GM13976 (cell line): ENCODE results near the gene PNPO.
"Not testable (repeated sequence)": the region's sequence is repeated elsewhere in the genome, so short reads cannot be mapped to it uniquely, and the experiment has no call there.

Source experiments
- DNase-seq: peaks from one replicate; pipeline ENCODE4 v3.0.0; 2012; ENCODE audit warnings: low spot score
- CTCF ChIP-seq: IDR thresholded peaks from 2 replicates; pipeline ENCODE4 v1.5.1; 2012; ENCODE audit warnings: borderline replicate concordance, mild to moderate bottlenecking; ENCODE audit not compliant: insufficient read depth; ENCODE audit errors: extremely low read depth, missing control alignments, control extremely low read depth
- in situ Hi-C: fragments of 300-500 bp; cut with MboI; formaldehyde crosslinking; loops from one replicate; pipeline ENCODE4 v1.12.0; 2022; ENCODE audit warnings: low sequenced_read_pairs, mixed read lengths, inconsistent platforms; ENCODE audit not compliant: unreplicated experiment

The PNPO gene

GRCh38 chr17:47982645-47983390, 41.4 kb downstream of the PNPO start:
- no peak for DNase-seq
- in situ Hi-C loops = loop anchor here (5.0 kb wide), 1 partner anchor 34 kb away; no protein-coding TSS in a partner anchor
- no peak for TF ChIP-seq CTCF

GRCh38 chr17:47983492-47984223, 42.3 kb downstream of the PNPO start:
- in situ Hi-C loops = loop anchor here (5.0 kb wide), 1 partner anchor 34 kb away; no protein-coding TSS in a partner anchor
- no peak for TF ChIP-seq CTCF
- no peak for DNase-seq

- in situ Hi-C loops = no loop called here
- no peak for DNase-seq
- TF ChIP-seq CTCF = no peak
Observed at GRCh38 chr17:47986520-47986919, 45.1 kb downstream of the PNPO start.

- no peak for DNase-seq
- in situ Hi-C loops = no loop called here
- no peak for TF ChIP-seq CTCF
Observed at GRCh38 chr17:47987240-47987835, 46.0 kb downstream of the PNPO start.

- in situ Hi-C loops, DNase-seq: not testable (repeated sequence)
Observed at GRCh38 chr17:47988445-47988844, 47.1 kb downstream of the PNPO start.

GRCh38 chr17:47989159-47989558, 47.8 kb downstream of the PNPO start:
- no peak for TF ChIP-seq CTCF
- DNase-seq = no peak
- in situ Hi-C loops = no loop called here

- in situ Hi-C loops = no loop called here
- TF ChIP-seq CTCF = no peak
Observed at GRCh38 chr17:47989700-47990099, 48.3 kb downstream of the PNPO start.

More at GRCh38 chr17:47989700-47990099, 48.3 kb downstream of the PNPO start:
- DNase-seq = no peak
